GM23338 (cell line): ENCODE results near the gene BMPR1B.

Source experiments
- CREB1 ChIP-seq: fragments of 250-450 bp; sonication (Bioruptor Pico); IDR thresholded peaks from 2 replicates; pipeline ENCODE4 v1.5.0; 2020; ENCODE audit warnings: low read depth, mild to moderate bottlenecking, moderate library complexity
- CTCF ChIP-seq, 2 experiments: fragments of 200-600 bp in 1 of 2; sonication (generic) in 1 of 2; conservative IDR thresholded peaks; 2 replicates each; pipeline versions ENCODE4 v1.5.1 to v1.6.1; 2016 to 2017; ENCODE audit warnings: antibody characterized with exemption in 2 of 2, low read depth in 2 of 2, mild to moderate bottlenecking in 2 of 2, moderate library complexity in 1 of 2
- EZH2 ChIP-seq: fragments of 200-600 bp; sonication (generic); IDR thresholded peaks from one replicate; pipeline ENCODE4 v1.8.0; 2017; ENCODE audit warnings: antibody characterized with exemption, mild to moderate bottlenecking, low read depth; ENCODE audit not compliant: unreplicated experiment
- EZH2phosphoT487 ChIP-seq: fragments of 200-600 bp; sonication (generic); IDR thresholded peaks from one replicate; pipeline ENCODE4 v1.8.1; 2018; ENCODE audit warnings: antibody characterized with exemption; ENCODE audit not compliant: unreplicated experiment
- JUNB ChIP-seq: IDR thresholded peaks from one replicate; pipeline ENCODE4 v1.6.1; 2016; ENCODE audit warnings: antibody characterized with exemption; ENCODE audit not compliant: unreplicated experiment
- POLR2AphosphoS5 ChIP-seq: IDR thresholded peaks from 2 replicates; pipeline ENCODE4 v1.6.1; 2016; ENCODE audit warnings: antibody characterized with exemption, low read depth
- REST ChIP-seq: IDR thresholded peaks from one replicate; pipeline ENCODE4 v1.6.1; 2018; ENCODE audit warnings: antibody characterized with exemption; ENCODE audit not compliant: unreplicated experiment
- ZNF114 ChIP-seq: fragments of 250-450 bp; sonication (Bioruptor Pico); IDR thresholded peaks from 2 replicates; pipeline ENCODE4 v1.5.0; 2020; ENCODE audit warnings: mild to moderate bottlenecking, moderate library complexity

GRCh38 chr4:94934864-94935263 lies 177.1 kb downstream of the BMPR1B start:
- TF ChIP-seq POLR2AphosphoS5 = no peak
- no peak for TF ChIP-seq EZH2
- no peak for TF ChIP-seq CTCF (conservative IDR thresholded peaks at IDR 0.05; ENCODE audit: low read depth in 2 of 2)
- TF ChIP-seq EZH2phosphoT487 = no peak
- TF ChIP-seq JUNB = no peak
- TF ChIP-seq REST = no peak
- TF ChIP-seq ZNF114 = no peak
- no peak for TF ChIP-seq CREB1 (CRISPR knock-in tag)
